Loucy (cell line): ENCODE data around the gene THEMIS.

ENCODE experiments used
- EZH2phosphoT487 ChIP-seq: fragments of 200-600 bp; IDR thresholded peaks from 2 replicates; pipeline ENCODE4 v1.6.1; 2018; ENCODE audit warnings: antibody characterized with exemption, mild to moderate bottlenecking, moderate library complexity, borderline replicate concordance
- TF ChIP-seq, protein P1 (sequence below): fragments of 200-600 bp; sonication (generic); conservative IDR thresholded peaks from 2 replicates; pipeline ENCODE4 v1.5.1; 2014; ENCODE audit warnings: mild to moderate bottlenecking, antibody characterized with exemption, low read length

- TF ChIP-seq, protein P1, sequence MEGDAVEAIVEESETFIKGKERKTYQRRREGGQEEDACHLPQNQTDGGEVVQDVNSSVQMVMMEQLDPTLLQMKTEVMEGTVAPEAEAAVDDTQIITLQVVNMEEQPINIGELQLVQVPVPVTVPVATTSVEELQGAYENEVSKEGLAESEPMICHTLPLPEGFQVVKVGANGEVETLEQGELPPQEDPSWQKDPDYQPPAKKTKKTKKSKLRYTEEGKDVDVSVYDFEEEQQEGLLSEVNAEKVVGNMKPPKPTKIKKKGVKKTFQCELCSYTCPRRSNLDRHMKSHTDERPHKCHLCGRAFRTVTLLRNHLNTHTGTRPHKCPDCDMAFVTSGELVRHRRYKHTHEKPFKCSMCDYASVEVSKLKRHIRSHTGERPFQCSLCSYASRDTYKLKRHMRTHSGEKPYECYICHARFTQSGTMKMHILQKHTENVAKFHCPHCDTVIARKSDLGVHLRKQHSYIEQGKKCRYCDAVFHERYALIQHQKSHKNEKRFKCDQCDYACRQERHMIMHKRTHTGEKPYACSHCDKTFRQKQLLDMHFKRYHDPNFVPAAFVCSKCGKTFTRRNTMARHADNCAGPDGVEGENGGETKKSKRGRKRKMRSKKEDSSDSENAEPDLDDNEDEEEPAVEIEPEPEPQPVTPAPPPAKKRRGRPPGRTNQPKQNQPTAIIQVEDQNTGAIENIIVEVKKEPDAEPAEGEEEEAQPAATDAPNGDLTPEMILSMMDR = no peak; the same call in 1 of the 2 replicates
- no peak for TF ChIP-seq EZH2phosphoT487
Observed at GRCh38 chr6:127900935-127901334, at the start of gene THEMIS.
